ENCODE measurements around the gene LRRC27. TPM values are rescaled to one million over a fixed set of nuclear protein-coding genes. Genes with fewer than 3 reads are reported as not detected.

The LRRC27 gene
- total and polyA plus RNA-seq, 2 of the 4 experiments (the other 2 are of a cell fraction): 3.8 to 5.3 TPM

DNA sequence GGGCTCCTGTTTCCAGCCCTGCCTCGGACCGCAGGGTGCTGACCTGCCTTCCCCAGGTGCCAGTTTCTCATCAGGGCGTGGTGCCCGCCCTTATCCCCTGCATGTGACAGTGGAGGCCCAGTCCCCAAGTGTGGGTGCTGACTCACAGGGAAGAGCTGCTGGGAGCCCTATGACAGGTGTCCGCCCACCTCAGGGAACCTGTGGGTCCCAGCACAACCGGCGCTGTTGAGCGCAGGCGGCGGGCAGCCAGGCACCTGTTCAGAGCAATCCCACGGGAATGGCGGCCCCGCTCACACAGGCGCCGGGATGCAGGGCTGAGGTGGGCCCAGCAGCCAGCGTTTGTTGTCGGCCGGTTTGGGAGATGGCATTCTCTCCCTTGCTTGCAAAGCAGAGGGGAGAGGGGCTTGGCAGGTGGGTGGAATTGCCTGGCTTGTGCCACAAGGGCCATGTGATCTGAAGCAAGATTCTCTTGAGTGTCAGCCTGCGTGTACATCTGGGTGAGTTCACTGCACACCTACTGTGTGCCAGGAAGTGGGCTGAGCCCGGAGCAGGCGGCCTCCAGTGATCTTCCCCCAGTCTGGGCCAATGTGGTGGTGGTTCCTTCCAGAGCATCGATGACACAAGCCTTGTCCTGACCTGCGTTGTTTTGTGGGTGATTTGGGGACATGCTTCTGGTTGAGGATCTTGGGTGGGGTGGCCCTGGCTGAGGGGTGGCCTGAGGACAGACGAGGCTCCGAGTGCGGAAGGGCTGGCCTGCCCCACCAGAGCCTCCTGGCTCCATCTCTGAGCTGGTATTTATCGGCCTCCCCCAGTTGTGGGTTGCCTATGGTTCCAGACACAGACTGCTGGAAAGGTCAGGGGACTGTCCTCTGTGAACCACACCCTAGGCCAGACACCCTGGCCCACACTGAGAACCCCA, 67.4 kb downstream of the LRRC27 start:
- Histone ChIP-seq H3K23ac (ENCODE audit: low read depth, low read length) (no peak overlapping the region), H3K27me3 (ENCODE audit: control insufficient read depth, insufficient read depth, low read length) (no peaks in the 10 kb centered on the region), H3K36me3 (ENCODE audit: control insufficient read depth, insufficient read depth, low read length) (no peaks in the 10 kb centered on the region), H2AK5ac (ENCODE audit: low read depth, low read length) (no peak overlapping the region), H3K9me1 (ENCODE audit: insufficient read depth, low read length) (0 out of 2 replicates have a peak, but pooled peaks cover 3% of the 10 kb centered on the region), H3K18ac (ENCODE audit: low read depth, low read length) (no peak overlapping the region), H2AFZ (replicated peaks; ENCODE audit: low read length, poor library complexity) (no peak overlapping the region), H3K4me3 (ENCODE audit: insufficient read depth, low read depth, low read length) (no peak overlapping the region), H3K27ac (ENCODE audit: insufficient read depth, low read length) (no peak overlapping the region), H3K4ac (ENCODE audit: low read depth, low read length) (no peak overlapping the region), H3K14ac (replicated peaks; ENCODE audit: low read depth, low read length) (no peak overlapping the region), H2BK120ac (ENCODE audit: low read depth, low read length) (no peak overlapping the region), H2BK5ac (ENCODE audit: low read depth, low read length, poor library complexity, severe bottlenecking) (no peak overlapping the region), H3K9me3 (ENCODE audit: control insufficient read depth, insufficient read depth, low read length) (no peaks in the 10 kb centered on the region), H2BK20ac (ENCODE audit: low read depth, low read length) (no peak overlapping the region), H3K79me1 (ENCODE audit: low read depth in 1 of 2, low read length in 2 of 2) (peaks cover 6 to 25% of the 10 kb centered on the region in 2 experiments; a peak in 3 of 4 replicates), H3K4me1 (ENCODE audit: control insufficient read depth, insufficient read depth, low read length) (peaks cover 13% of the 10 kb centered on the region), H3K4me2 (ENCODE audit: low read depth, low read length) (no peak overlapping the region), H2BK15ac (ENCODE audit: low read depth, low read length) (no peak overlapping the region), H4K91ac (ENCODE audit: insufficient read depth, low read depth, low read length) (no peak overlapping the region), H4K20me1 (ENCODE audit: insufficient read depth, low read length) (peaks cover 3% of the 10 kb centered on the region), H2AK9ac (replicated peaks; ENCODE audit: low read depth, low read length, poor library complexity) (no peak overlapping the region), H4K8ac (ENCODE audit: low read depth in 2 of 2, low read length in 2 of 2) (no peak overlapping the region), H4K5ac (ENCODE audit: low read depth, low read length) (no peak overlapping the region), H3K56ac (ENCODE audit: extremely low read depth, insufficient read depth, low read length) (no peak overlapping the region), H3K9ac (ENCODE audit: low read depth, low read length) (no peak overlapping the region)
- DNase-seq: no peak
- in situ Hi-C loops (cut with MboI; ENCODE audit: low sequenced_read_pairs) (loop anchor here (10.0 kb wide), 1 partner anchor 235 kb away; no protein-coding TSS in a partner anchor), intact Hi-C loops (cut with micrococcal nuclease) (loop anchor here (5.0 kb wide), 1 partner anchor 118 kb away; no protein-coding TSS in a partner anchor), dilution Hi-C loops (cut with HindIII; ENCODE audit: low sequenced_read_pairs, unreplicated experiment) (no loop called here)
- POLR2A ChIA-PET (ENCODE audit: unreplicated experiment): no interaction called here
- TF ChIP-seq RAD21 (IDR thresholded peaks at IDR 0.05; ENCODE audit: low read length) (no peak), RFX5 (IDR thresholded peaks at IDR 0.05; ENCODE audit: low read depth, low read length) (no peak), SMC3 (IDR thresholded peaks at IDR 0.05; ENCODE audit: low read depth, low read length) (no peak), POLR2A (IDR thresholded peaks at IDR 0.05; ENCODE audit: low read depth, low read length) (no peak), CEBPB (IDR thresholded peaks at IDR 0.05; ENCODE audit: low read depth, low read length) (no peak), MAFK (IDR thresholded peaks at IDR 0.05; ENCODE audit: low read depth, low read length) (no peak), CTCF (conservative IDR thresholded peaks at IDR 0.05; ENCODE audit: low read depth, low read length) (no peak), FOS (IDR thresholded peaks at IDR 0.05; ENCODE audit: low read depth, low read length) (no peak), CHD1 (IDR thresholded peaks at IDR 0.05; ENCODE audit: low read depth, low read length) (no peak), BHLHE40 (IDR thresholded peaks at IDR 0.05; ENCODE audit: low read depth, low read length) (no peak)
- TF ChIP-seq, protein P1, sequence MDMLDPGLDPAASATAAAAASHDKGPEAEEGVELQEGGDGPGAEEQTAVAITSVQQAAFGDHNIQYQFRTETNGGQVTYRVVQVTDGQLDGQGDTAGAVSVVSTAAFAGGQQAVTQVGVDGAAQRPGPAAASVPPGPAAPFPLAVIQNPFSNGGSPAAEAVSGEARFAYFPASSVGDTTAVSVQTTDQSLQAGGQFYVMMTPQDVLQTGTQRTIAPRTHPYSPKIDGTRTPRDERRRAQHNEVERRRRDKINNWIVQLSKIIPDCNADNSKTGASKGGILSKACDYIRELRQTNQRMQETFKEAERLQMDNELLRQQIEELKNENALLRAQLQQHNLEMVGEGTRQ (IDR thresholded peaks at IDR 0.05; ENCODE audit: low read depth, low read length): no peak
- TF ChIP-seq, protein P2, sequence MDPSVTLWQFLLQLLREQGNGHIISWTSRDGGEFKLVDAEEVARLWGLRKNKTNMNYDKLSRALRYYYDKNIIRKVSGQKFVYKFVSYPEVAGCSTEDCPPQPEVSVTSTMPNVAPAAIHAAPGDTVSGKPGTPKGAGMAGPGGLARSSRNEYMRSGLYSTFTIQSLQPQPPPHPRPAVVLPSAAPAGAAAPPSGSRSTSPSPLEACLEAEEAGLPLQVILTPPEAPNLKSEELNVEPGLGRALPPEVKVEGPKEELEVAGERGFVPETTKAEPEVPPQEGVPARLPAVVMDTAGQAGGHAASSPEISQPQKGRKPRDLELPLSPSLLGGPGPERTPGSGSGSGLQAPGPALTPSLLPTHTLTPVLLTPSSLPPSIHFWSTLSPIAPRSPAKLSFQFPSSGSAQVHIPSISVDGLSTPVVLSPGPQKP (IDR thresholded peaks at IDR 0.05; ENCODE audit: borderline replicate concordance, low read depth, low read length): no peak
- CTCF ChIA-PET: no interaction called here
- 100% methylated on average over 10 of the region's 27 CpGs; no CpG with 5 or more reads in 1 of the 2 experiments for WGBS, 2 experiments (ENCODE audit: extremely low coverage in 2 of 2, insufficient read length in 1 of 2)
- no peak for ATAC-seq (ENCODE audit: low read depth)
- no TSS peak for BruUV-seq (replicated peaks)
